ENCODE measurements around the gene NUDT21. TPM values are rescaled to one million over a fixed set of nuclear protein-coding genes. Genes with fewer than 3 reads are reported as not detected.

NUDT21 gene
- total RNA-seq, 2 experiments from 2014 or later, result 333 to 349 TPM

DNA sequence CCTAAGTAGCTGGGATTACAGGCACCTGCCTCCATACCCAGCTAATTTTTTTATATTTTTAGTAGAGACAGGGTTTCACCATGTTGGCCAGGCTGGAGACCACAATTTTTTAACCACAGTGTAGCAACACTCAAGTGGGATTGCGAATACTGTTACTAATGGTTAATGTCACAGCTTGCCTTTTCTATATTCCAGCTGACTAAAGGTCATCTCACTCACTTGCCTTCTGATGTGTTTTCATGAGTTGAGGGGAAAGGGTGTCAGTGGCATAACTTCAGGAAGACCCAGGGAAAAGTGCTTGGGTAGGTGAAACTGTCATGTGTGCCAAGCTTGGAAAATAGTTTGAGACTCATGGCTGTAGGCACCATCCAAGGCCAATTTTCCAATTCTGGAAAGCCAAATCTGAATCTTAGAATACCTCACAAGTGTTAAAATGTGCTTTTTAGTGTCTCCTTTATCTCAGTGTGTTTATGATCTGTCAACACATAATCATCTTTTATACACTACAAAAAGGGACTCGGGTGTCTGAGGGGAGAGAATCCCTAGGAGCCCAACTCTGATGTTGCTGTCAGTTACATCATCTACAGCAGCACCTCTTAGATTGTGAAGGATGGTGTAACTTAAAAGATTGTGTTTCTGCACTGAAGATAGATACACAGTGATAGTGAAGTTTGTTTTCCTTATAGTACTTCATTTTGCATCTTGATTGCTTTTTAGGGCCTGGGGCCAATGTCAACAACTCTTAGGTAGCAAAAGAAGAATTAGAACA is 27.3 kb upstream of the NUDT21 start:
- Mint-ChIP-seq H3K27ac (peak overlapping the region; percentile 63), H3K4me1 (peaks cover 24% of the 10 kb centered on the region), H3K27me3 (no peaks in the 10 kb centered on the region), H3K9me3 (ENCODE audit: low read depth) (no peaks in the 10 kb centered on the region), H3K36me3 (ENCODE audit: low read depth) (peaks cover 45% of the 10 kb centered on the region), H3K4me3 (no peak overlapping the region)
- no peak for DNase-seq
- ChIA-PET CTCF (interaction anchor here (0.6 to 1.5 kb wide), 3 partner anchors 17 to 605 kb away, joined by 3 to 4 read pairs (median 4); no protein-coding TSS in a partner anchor), POLR2A (no interaction called here)
- no peak for ATAC-seq
- intact Hi-C loops (cut with DNase I, micrococcal nuclease), result no loop called here

DNA sequence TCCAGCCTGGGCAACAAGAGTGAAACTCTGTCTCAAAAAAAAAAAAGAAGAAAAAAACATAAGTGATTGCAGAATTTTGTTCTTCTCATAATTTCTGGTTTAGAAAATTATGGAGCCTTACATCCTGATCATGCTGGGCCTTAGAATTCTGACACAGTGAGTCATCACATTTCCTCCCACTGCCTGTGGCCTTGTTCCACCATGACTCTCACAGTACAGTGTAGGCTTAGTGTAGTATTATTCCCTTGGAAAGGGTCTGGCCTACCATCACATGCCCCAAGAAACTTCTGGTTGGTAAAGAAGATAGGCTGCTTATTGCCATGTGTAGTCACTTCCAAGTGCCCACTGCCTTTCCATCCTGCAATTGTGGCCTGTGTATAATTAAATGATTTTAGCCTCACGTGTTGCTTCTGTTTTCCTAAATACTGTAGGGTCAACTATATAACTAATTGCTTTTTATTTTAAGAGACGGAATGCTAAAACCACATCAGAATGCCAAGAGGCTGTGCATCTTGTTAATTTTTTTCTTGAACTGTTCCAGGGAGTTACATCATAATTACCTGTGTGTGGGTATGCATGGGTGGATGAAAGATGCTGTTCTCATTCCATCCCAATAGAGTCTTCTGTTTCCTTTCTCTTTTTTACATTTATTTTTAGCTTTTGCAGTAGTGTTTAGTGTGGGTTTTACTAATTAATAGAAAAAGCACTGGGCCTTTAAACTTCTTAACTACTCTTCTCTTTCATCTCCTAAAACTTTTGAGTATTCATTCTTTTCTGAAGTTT is 26.2 kb upstream of the NUDT21 start:
- peak overlapping the region; percentile 78 for H3K27ac Mint-ChIP-seq
- peaks cover 43% of the 10 kb centered on the region for H3K36me3 Mint-ChIP-seq (ENCODE audit: low read depth)
- H3K27me3 Mint-ChIP-seq, result no peaks in the 10 kb centered on the region
- H3K4me1 Mint-ChIP-seq, result peaks cover 24% of the 10 kb centered on the region
- intact Hi-C loops (cut with DNase I, micrococcal nuclease), result loop anchor here in 1 of 2 experiments (2.0 kb wide), 1 partner anchor 24 kb away; no protein-coding TSS in a partner anchor
- ATAC-seq (peak; percentile 90), DNase-seq (peak; percentile 38)
- no peak overlapping the region for H3K4me3 Mint-ChIP-seq
- ChIA-PET CTCF (no interaction called here), POLR2A (no interaction called here)
- no peaks in the 10 kb centered on the region for H3K9me3 Mint-ChIP-seq (ENCODE audit: low read depth)

DNA sequence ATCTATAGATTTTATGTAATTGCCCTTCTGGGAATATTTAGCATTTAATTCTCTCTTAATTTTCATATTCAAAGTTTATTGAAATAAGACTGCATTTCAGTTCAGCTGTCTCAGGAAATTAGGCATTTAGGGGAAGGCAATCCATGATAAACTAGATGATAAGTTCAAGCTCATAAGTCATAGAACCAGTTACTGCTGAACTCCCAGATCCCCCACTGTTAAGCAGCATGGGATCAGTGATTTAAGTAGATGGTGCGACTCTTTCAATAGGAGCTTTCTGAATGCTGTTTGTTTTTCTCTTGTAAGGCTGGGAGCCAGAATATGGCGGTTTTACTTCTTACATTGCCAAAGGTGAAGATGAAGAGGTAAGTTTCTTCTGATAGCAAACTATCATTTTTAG is 24.1 kb upstream of the NUDT21 start:
- Mint-ChIP-seq H3K36me3 (ENCODE audit: low read depth) (peaks cover 55% of the 10 kb centered on the region), H3K9me3 (ENCODE audit: low read depth) (no peaks in the 10 kb centered on the region), H3K4me3 (no peak overlapping the region), H3K4me1 (peaks cover 20% of the 10 kb centered on the region), H3K27me3 (no peaks in the 10 kb centered on the region), H3K27ac (no peak overlapping the region)
- intact Hi-C loops (cut with DNase I, micrococcal nuclease), result no loop called here
- ATAC-seq, result no peak
- no peak for DNase-seq
- CTCF ChIA-PET, result no interaction called here
- POLR2A ChIA-PET, result no interaction called here

- ATAC-seq (no peak), DNase-seq (no peak)
- intact Hi-C loops (cut with DNase I, micrococcal nuclease), result no loop called here
- peaks cover 59% of the 10 kb centered on the region for H3K36me3 Mint-ChIP-seq (ENCODE audit: low read depth)
- no peaks in the 10 kb centered on the region for H3K9me3 Mint-ChIP-seq (ENCODE audit: low read depth)
- H3K4me1 Mint-ChIP-seq, result no peaks in the 10 kb centered on the region
- POLR2A ChIA-PET, result no interaction called here
- no peaks in the 10 kb centered on the region for H3K27me3 Mint-ChIP-seq
- CTCF ChIA-PET, result interaction anchor here (0.5 to 0.8 kb wide), 3 partner anchors 13 to 616 kb away, joined by 3 read pairs; no protein-coding TSS in a partner anchor
- H3K27ac Mint-ChIP-seq, result no peak overlapping the region
- no peak overlapping the region for H3K4me3 Mint-ChIP-seq
Observed at GRCh38 chr16:56470666-56471065, 19.5 kb upstream of the NUDT21 start.

DNA sequence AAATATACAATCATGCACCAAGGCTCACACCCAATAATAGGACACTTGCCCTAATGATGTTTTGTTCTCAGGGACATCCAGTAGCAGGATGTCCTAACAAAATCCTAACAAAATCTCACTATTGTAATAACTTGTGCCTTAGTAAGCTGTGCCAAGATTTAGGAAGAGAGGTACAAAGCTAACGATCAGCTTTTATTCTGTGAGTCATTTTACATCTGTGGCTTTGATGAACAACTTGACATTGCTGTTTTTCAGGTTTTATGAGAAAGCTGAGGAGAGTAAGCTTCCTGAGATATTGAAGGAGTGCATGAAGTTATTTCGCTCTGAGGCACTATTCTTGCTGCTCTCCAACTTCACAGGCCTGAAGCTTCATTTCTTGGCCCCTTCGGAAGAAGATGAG is 19.1 kb upstream of the NUDT21 start:
- POLR2A ChIA-PET, result no interaction called here
- H3K4me1 Mint-ChIP-seq, result no peaks in the 10 kb centered on the region
- ATAC-seq (no peak), DNase-seq (no peak)
- intact Hi-C loops (cut with DNase I, micrococcal nuclease), result no loop called here
- no peak overlapping the region for H3K27ac Mint-ChIP-seq
- CTCF ChIA-PET, result interaction anchor here (0.5 to 0.8 kb wide), 2 partner anchors 13 to 14 kb away, joined by 3 read pairs; no protein-coding TSS in a partner anchor
- no peak overlapping the region for H3K4me3 Mint-ChIP-seq
- H3K36me3 Mint-ChIP-seq (ENCODE audit: low read depth), result peaks cover 59% of the 10 kb centered on the region
- H3K27me3 Mint-ChIP-seq, result no peaks in the 10 kb centered on the region
- no peaks in the 10 kb centered on the region for H3K9me3 Mint-ChIP-seq (ENCODE audit: low read depth)

DNA sequence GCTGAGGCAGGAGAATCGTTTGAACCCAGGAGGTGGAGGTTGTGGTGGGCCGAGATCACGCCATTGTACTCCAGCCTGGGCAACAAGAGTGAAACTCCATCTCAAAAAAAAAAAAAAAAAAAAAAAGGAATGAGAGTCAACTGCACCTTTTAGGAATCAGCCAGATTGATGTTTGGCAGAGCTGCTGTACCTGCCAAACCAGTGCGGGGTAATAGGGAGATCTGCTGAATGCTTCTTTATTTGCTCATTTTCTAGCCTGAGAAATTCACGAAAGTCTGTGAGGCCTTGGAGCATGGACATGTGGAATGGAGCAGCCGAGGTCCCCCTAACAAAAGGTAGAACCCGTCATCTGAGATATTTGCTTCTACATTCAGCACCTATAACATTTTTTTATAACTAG is 18.6 kb upstream of the NUDT21 start:
- no peak overlapping the region for H3K4me3 Mint-ChIP-seq
- no peak overlapping the region for H3K27ac Mint-ChIP-seq
- H3K36me3 Mint-ChIP-seq (ENCODE audit: low read depth), result peaks cover 54% of the 10 kb centered on the region
- intact Hi-C loops (cut with DNase I, micrococcal nuclease), result no loop called here
- no peaks in the 10 kb centered on the region for H3K27me3 Mint-ChIP-seq
- no peaks in the 10 kb centered on the region for H3K4me1 Mint-ChIP-seq
- H3K9me3 Mint-ChIP-seq (ENCODE audit: low read depth), result no peaks in the 10 kb centered on the region
- POLR2A ChIA-PET, result no interaction called here
- CTCF ChIA-PET, result interaction anchor here (0.8 kb wide), 1 partner anchor 14 kb away, joined by 3 read pairs; no protein-coding TSS in a partner anchor
- DNase-seq (no peak), ATAC-seq (no peak)

GRCh38 chr16:56468800-56469199 is 17.7 kb upstream of the NUDT21 start:
- H3K27ac Mint-ChIP-seq, result no peak overlapping the region
- no peaks in the 10 kb centered on the region for H3K4me1 Mint-ChIP-seq
- H3K9me3 Mint-ChIP-seq (ENCODE audit: low read depth), result no peaks in the 10 kb centered on the region
- no peak for DNase-seq
- intact Hi-C loops (cut with DNase I, micrococcal nuclease), result no loop called here
- H3K4me3 Mint-ChIP-seq, result no peak overlapping the region
- no peak for ATAC-seq
- H3K36me3 Mint-ChIP-seq (ENCODE audit: low read depth), result peaks cover 61% of the 10 kb centered on the region
- POLR2A ChIA-PET, result no interaction called here
- CTCF ChIA-PET, result interaction anchor here (1.2 kb wide), 1 partner anchor 524 kb away, joined by 3 read pairs; no protein-coding TSS in a partner anchor
- H3K27me3 Mint-ChIP-seq, result no peaks in the 10 kb centered on the region

GRCh38 chr16:56466344-56466743 is 15.2 kb upstream of the NUDT21 start:
- Mint-ChIP-seq H3K9me3 (ENCODE audit: low read depth) (no peaks in the 10 kb centered on the region), H3K4me1 (no peaks in the 10 kb centered on the region), H3K27ac (no peak overlapping the region), H3K36me3 (ENCODE audit: low read depth) (peaks cover 64% of the 10 kb centered on the region), H3K27me3 (no peaks in the 10 kb centered on the region), H3K4me3 (no peak overlapping the region)
- no peak for ATAC-seq
- ChIA-PET POLR2A (no interaction called here), CTCF (interaction anchor here (0.7 kb wide), 1 partner anchor 21 kb away, joined by 3 read pairs; no protein-coding TSS in a partner anchor)
- intact Hi-C loops (cut with DNase I, micrococcal nuclease), result no loop called here
- DNase-seq, result no peak

- Mint-ChIP-seq H3K36me3 (ENCODE audit: low read depth) (peaks cover 51% of the 10 kb centered on the region), H3K4me1 (no peaks in the 10 kb centered on the region), H3K4me3 (no peak overlapping the region), H3K27me3 (no peaks in the 10 kb centered on the region), H3K9me3 (ENCODE audit: low read depth) (no peaks in the 10 kb centered on the region), H3K27ac (no peak overlapping the region)
- DNase-seq (no peak), ATAC-seq (no peak)
- ChIA-PET POLR2A (interaction anchor here (0.6 kb wide), 1 partner anchor 24 kb away, joined by 6 read pairs; no protein-coding TSS in a partner anchor), CTCF (interaction anchor here (0.6 kb wide), 1 partner anchor 181 kb away, joined by 3 read pairs; no protein-coding TSS in a partner anchor)
- intact Hi-C loops (cut with DNase I, micrococcal nuclease), result no loop called here
Observed at GRCh38 chr16:56463153-56463552, 12.0 kb upstream of the NUDT21 start.

GRCh38 chr16:56462064-56462796 is 11.1 kb upstream of the NUDT21 start:
- Mint-ChIP-seq H3K27ac (no peak overlapping the region), H3K36me3 (ENCODE audit: low read depth) (peaks cover 55% of the 10 kb centered on the region), H3K4me1 (no peaks in the 10 kb centered on the region), H3K9me3 (ENCODE audit: low read depth) (no peaks in the 10 kb centered on the region), H3K27me3 (no peaks in the 10 kb centered on the region), H3K4me3 (no peak overlapping the region)
- intact Hi-C loops (cut with DNase I, micrococcal nuclease), result no loop called here
- no peak for DNase-seq
- POLR2A ChIA-PET, result no interaction called here
- CTCF ChIA-PET, result interaction anchor here (0.6 to 1.1 kb wide), 2 partner anchors 14 to 17 kb away, joined by 3 to 4 read pairs; no protein-coding TSS in a partner anchor
- ATAC-seq, result no peak

- no peak for ATAC-seq
- intact Hi-C loops (cut with DNase I, micrococcal nuclease), result no loop called here
- peaks cover 10% of the 10 kb centered on the region for H3K4me1 Mint-ChIP-seq
- H3K36me3 Mint-ChIP-seq (ENCODE audit: low read depth), result peaks cover 55% of the 10 kb centered on the region
- POLR2A ChIA-PET, result interaction anchor here (1.2 kb wide), 1 partner anchor 9 kb away, joined by 5 read pairs; the partner anchor contains the start of genes NUDT21 and OGFOD1
- DNase-seq, result no peak
- no peaks in the 10 kb centered on the region for H3K27me3 Mint-ChIP-seq
- H3K9me3 Mint-ChIP-seq (ENCODE audit: low read depth), result no peaks in the 10 kb centered on the region
- no peak overlapping the region for H3K27ac Mint-ChIP-seq
- CTCF ChIA-PET, result interaction anchor here (1.2 kb wide), 1 partner anchor 62 kb away, joined by 3 read pairs; no protein-coding TSS in a partner anchor
- no peak overlapping the region for H3K4me3 Mint-ChIP-seq
Observed at GRCh38 chr16:56460101-56460500, 9.0 kb upstream of the NUDT21 start.

Measured in activated CD4-positive, alpha-beta T cell treated with anti-CD3 and anti-CD28 coated beads for 36 hours (primary cell).